Tongue (tissue), 2 donors: ENCODE results near the gene MPC1. TPM values are rescaled to one million over a fixed set of nuclear protein-coding genes. Genes with fewer than 3 reads are reported as not detected.
"Not testable (repeated sequence)": the region's sequence is repeated elsewhere in the genome, so short reads cannot be mapped to it uniquely, and the experiment has no call there.

Experiments
- DNase-seq: peaks from one replicate; pipeline ENCODE4 v3.0.0-alpha.2; 2015
- total RNA-seq: library from RNA; depleted of rRNA; stranded (reverse); fragments of >200 nt; gene quantifications from one replicate; pipeline ENCODE4 v1.2.3, GENCODE V29; 2014

The MPC1 gene
- total RNA-seq, 1 donor from 2014 or later = 109 TPM

DNA sequence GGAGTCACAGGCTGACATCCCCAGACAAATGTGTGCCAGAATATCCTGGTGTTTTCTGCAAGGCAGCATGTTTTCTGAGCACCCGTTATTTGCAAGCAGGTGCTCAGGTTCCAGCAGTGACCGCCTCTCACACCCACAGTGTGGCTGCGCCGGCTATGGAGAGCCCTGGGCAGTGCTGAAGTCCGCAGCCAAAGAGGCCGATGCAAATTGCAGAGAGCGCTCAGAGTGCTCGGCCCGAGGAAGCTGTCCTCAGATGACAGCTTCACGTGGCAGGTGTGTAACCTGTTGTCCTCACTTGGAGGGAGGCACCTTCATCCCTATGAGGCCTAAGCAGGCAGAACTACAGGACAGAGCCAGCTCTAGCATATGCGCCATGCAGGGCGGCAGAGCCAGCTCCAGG, 23.5 kb upstream of the MPC1 start:
- DNase-seq = no peak

DNA sequence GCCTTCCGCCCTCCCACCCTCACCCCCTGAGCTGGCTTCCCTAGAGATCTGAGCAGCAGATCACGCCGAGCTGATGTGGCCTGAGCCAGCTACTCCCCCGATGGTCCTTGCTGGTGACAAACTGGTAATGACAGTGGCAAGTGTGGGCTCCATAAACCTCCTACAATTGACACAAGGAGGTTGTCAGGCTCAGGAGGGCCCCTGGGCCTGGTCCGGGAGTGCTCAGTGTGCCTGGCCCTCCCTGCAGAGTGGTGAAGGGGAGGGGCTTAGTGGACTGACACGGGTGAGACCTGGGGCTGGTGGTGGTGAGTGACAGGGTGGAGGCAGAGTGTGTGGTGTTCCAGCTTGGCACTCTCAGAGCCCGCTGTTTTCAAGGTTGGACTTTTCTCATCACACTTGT, 22.6 kb upstream of the MPC1 start:
- DNase-seq = no peak

DNA sequence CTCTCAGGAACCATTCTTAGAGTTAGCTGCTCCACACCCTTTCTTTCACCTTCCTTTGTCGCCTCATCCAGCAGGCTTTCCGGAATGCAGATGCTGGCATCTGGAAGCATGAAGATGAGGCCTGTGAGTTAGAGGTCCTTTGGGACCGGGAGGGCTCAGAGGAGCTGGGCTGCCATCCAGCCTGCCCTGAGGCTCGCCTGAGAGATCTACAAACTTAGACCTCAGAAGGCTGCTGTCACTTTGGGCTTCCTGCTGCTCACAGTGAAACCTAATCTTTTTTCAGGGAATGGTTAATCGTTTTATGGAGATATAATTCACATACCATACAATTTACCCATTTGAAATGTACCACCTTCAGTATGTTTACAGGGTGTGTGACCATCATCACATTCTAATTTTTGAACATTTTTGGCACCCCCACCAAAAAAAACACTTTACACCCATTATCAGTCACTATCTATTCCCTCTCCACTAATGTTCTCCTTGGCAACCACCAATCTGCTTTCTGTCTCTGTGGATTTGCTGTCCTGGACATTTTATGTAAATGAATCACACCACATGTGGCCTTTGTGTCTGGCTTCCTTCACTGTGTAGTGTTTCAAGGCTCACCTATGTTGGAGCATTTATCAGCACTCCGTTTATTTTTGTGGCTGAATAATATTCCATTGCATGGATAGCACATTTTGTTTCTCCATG, 20.0 kb upstream of the MPC1 start:
- DNase-seq = peak; percentile 11

DNA sequence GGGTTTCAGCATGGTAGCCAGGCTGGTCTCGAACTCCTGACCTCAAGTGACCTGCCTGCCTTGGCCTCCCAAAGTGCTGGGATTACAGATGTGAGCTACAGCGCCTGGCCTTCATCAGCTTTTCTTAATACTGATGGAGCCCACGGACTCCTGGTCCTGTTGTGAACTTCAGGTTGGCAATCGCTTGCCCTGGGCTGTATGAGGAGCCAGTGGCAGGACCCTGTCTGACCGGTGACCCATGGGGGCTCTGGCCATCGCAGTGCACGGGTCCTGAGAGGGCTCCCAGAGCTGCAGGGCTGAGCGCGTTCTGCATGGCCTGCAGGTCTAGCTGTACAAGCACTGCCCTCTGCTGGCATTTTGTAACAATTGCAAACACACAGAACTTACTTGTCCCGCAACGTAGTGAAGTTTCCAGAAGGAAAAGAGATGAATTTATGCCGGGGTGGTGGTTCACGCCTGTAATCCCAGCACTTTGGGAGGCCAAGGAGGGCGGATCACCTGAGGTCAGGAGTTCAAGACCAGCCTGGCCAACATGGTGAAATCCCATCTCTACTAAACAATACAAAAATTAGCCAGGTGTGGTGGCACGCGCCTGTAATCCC, 18.0 kb upstream of the MPC1 start:
- DNase-seq = peak; percentile 82

DNA sequence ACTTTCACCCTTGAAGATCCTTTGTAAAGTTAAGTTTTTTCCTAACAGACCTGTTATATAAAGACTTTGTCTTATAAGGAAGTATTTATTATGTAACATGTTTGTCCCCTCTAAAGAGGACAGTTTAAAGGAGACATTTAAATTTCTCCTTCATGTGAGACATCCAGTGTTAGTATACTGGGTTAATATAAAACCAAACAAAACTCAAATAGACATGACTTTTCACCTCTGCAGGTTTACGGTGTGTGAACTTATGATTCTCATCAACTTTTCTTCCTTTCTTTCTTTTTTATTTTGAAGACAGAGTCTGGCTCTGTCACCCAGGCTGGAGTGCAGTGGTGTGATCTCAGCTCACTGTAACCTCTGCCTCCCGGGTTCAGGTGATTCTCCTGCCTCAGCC, 17.4 kb upstream of the MPC1 start:
- no peak for DNase-seq

DNA sequence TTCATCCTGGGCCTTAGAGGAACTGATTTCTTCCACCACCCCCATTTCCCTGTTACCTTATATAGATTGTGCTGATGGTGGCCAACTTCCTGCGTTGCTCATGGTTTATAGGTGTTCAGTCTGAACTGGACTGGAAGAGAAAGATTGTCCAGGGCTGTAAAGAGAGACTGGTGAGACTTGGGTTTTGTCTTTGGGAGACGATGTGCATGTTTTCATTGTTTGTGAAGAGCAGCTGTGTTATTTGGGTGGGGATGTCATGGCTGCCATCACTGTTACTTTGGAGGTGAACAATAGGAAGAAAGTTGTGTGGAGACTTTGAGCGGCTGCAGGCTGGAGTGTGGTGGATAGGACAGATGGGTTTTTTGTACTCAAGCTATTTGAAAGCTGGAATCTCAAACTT, 15.6 kb upstream of the MPC1 start:
- no peak for DNase-seq

DNA sequence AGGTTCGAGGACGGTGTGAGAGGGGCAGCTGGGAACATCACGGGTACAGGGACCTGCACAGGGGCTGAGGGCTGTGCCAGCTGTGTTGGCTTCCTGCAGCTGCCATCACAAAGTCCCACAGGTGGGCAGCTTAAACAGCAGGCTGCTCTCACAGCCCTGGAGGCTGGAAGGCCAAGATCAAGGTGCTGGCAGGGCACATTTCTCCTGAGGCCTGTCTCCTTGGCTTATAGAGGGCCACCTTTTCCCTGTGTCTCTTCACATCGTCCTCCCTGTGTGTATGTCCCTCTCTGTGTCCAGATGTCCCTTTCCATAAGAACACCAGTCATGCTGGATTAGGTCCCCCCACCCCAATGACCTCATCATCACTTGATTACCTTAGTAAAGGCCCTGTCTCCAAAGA, 15.1 kb upstream of the MPC1 start:
- DNase-seq = no peak

DNA sequence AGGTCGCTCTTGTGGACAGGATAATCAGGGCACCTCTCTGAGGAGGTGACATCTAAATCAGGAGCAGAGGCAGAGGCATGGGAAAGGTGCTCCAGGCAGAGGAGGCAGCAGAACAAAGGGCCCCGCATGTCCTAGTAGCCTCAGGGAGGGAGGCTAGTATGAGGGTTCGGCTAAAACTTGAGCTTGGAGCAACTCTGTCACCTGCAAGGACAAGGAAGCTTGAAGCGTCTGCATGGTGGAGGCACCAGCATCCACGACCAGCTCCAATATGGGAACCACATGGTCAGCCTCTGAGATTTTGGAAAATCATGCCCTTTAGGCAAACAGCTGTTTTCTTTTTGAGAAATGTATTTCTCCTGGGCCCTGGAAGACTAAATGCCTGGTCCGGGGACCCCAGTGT, 13.0 kb upstream of the MPC1 start:
- no peak for DNase-seq

DNA sequence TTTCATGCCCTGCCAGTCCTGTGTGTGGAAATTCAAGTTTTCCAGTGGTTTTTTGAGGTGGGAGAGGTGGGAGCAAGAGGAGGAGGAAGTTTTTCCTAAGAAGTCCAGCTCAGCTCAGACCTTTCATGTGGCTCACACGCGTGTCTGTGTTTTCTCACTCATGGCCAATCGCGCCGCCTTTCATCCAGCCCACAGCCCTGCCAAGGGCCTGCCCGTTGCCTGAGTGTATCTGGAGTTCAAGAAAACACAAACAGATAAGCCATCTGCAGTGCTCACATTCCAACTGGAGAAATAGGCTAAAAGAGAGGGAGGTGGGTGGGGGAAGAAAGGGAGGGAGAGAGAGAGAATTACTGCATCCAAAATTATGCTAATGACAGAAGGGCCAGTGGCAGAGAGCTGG, 12.6 kb upstream of the MPC1 start:
- DNase-seq = no peak

DNA sequence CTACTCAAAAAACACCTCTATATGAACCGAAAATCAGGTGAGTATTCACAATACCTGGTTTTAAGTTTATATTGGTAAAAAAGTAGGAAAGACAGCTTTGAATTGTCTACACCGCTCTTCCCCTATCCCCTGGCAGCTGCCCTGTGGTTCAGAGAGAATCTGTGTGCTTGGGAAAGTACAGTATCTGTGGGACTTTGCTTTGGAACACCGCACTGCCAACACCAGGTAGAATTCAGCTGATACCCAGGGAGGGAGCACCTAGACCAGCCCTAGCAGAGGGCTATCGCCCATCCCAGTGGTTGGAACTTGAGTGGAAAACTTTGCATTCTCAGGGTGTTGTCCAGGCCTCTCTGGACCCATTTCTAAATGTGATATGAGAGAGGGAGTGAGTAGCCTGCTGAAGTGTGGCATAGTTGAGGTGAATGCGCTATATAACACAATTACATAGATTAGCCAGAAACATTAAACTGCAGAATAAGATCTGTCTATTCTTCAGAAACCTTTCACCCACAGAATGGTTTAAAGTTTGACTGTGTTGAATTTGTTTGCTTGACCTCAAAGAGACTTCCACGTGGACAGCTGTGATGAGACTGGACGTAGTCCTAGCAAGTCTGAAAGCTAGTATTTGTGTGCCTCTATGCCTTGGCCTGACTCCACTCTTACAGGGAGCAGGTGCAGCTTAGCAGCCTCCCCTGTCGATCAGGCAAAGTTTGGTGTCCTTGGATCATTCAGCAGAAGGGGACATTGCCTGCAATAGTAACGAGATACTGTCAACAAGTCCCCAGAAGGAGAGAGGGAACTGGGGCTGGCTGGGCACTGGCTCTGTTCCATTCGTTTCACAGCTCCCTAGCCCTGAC, 11.5 kb upstream of the MPC1 start:
- peak; percentile 73 for DNase-seq

DNA sequence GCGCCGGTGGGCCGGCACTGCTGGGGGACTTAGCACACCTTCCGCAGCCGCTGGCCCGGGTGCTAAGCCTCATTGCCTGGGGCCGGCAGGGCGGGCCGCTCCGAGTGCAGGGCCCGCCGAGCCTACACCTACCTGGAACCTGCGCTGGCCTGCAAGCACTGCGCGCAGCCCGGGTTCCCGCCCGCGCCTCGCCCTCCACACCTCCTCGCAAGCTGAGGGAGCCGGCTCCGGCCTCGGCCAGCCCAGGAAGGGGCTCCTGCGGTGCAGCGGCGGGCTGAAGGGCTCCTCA, 10.7 kb upstream of the MPC1 start:
- DNase-seq = no peak

DNA sequence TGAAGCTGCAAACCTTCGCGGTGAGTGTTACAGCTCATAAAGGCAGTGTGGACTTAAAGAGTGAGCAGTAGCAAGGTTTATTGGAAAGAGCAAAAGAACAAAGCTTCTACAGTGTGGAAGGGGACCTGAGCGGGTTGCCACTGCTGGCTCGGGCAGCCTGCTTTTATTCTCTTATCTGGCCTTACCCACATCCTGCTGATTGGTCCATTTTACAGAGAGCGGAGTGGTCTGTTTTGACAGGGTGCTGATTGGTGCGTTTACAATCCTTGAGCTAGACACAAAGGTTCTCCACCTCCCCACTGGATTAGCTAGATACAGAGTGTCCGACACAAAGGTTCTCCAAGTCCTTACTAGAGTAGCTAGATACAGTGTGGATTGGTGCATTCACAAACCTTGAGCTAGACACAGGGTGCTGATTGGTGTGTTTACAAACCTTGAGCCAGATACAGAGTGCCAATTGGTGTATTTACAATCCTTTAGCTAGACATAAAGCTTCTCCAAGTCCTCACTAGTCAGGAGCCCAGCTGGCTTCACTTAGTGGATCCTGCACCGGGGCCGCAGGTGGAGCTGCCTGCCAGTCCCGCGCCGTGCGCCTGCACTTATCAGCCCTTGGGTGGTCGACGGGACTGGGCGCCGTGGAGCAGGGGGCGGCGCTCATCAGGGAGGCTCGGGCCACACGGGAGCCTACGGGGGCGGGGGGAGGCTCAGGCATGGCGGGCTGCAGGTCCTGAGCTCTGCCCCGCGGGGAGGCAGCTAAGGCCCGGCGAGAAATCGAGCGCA, 10.2 kb upstream of the MPC1 start:
- not testable (repeated sequence) for DNase-seq

DNA sequence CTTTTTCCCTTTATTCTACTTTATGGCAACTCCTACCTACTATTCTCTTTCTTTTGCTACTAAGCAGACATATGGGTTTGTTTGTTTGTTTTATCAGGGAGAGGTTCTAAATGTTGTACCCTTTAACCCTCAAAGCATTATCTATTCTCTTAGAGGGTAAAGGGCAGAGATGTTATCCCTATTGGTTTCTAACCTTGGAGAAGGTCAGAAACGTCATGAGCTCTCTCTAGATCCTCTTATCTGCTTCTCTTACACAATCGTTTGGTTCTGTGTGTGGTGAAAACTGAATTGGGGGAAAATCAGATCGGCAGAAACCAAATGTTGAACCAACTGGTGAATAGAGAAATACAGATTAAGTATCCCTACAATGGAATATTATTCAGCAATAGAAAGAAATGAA, 6.4 kb upstream of the MPC1 start:
- no peak for DNase-seq

DNA sequence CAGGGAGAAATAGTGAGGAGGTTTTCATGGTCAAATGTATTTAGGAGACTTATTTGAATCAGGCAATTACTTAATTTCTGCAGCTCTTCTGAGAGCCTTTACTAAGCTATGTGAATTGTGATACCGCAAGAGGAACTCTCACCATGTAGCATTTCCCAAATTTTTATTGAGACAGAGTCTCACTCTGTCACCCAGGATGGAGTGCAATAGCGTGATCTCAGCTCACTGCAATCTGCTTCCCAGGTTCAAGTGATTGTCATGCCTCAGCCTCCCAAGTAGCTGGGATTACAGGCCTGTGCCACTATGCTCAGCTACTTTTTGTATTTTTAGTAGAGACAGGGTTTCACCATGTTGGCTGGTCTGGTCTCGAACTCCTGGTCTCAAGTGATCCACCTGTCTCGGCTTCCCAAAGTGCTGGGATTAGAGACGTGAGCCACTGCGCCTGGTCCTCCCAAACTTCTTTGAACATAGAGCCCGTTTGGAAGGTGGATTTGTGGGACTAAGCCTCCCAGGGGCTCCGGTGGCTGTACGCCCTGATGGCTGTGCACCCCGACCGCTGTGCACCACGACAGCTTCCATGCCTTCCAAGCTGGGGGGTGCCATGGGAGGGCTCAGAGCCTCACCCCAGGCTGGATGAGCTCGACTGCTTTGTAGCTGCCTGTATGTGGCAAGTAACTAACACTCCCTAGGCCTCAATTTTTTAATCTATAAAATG, 5.7 kb upstream of the MPC1 start:
- no peak for DNase-seq

DNA sequence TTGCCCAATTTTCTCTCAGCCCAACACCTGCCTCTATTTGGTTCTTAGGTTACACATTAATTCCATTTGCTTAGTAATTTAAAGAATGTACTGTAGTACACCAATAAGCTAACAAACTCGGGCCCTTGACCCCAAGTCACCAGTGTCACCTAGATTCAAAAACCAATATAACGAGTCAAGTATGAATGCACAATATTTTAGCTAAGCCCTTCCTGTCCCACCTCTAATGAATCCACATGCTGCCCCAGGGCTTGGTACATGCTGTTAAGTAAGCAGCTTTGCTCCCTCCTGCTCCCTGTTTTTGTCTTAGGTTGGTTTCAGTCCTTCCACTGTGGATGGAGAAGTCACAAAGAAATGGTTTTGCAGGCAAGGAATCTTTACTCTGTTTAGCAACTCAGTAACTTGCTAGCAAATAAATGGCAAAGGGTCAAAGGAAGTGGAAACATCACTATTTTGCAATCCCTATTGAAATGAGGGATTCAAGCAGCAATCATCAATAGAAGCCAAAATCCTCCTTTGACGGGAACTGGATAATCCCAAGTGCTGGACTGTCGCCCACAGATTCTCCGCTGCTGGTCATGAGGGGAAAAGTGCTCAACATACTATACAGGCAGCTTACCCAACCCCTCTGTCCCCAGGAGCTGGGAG, 5.0 kb upstream of the MPC1 start:
- no peak for DNase-seq

DNA sequence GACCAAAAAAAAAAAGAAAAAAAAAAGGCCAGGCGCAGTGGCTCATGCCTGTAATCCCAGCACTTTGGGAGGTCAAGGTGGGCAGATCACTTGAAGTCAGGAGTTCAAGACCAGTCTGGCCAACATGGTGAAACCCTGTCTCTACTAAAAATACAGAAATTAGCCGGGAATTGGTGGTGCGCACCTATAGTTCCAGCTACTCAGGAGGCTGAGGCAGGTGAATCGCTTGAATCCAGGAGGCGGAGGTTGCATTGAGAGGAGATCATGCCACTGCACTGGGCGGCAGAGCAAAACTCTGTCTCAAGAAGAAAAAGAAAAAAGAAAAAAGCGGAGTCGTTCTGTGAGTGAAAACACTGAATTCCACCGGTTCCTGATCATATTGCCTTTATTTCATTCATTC, 4.4 kb upstream of the MPC1 start:
- DNase-seq = not testable (repeated sequence)

DNA sequence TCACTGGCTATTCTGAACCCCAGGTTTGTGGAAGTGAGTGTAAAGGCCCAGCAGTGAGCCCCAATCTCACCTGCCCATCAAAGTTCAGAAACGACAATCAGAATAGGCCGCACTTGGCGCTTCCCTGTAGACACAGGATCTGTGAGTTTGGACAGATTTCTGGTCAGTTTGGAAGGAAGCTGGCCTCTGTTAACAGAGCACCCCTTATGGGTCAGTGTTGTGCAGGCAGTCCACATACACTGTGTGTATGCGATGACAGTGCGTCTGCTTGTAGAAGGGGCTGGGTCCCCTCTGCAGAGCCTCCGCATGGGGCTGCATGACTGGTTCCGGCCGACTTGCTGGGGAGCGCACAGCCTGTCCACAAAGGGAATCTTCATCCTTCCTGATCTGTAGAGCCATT, 3.4 kb upstream of the MPC1 start:
- DNase-seq = no peak

DNA sequence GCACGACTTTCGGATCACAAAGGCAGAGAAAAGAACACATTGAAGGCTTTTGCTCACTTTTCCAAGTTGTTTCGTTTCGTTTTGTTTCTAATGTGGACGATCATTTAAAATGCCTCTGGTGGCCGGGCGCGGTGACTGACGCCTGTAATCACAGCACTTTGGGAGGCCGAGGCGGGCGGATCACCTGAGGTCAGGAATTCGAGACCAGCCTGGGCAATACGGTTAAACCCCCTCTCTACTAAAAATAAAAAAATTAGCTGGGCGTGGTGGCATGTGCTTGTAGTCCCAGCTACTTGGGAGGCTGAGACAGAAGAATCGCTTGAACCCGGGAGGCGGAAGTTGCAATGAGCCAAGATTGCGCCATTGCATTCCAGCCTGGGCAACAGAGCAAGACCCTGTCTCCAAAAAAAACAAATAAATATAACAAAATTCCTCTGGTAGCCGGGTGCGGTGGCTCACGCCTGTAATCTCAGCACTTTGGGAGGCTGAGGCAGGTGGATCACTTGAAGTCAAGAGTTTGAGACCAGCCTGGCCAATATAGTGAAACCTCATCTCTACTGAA, 1.1 kb upstream of the MPC1 start:
- DNase-seq = not testable (repeated sequence)

DNA sequence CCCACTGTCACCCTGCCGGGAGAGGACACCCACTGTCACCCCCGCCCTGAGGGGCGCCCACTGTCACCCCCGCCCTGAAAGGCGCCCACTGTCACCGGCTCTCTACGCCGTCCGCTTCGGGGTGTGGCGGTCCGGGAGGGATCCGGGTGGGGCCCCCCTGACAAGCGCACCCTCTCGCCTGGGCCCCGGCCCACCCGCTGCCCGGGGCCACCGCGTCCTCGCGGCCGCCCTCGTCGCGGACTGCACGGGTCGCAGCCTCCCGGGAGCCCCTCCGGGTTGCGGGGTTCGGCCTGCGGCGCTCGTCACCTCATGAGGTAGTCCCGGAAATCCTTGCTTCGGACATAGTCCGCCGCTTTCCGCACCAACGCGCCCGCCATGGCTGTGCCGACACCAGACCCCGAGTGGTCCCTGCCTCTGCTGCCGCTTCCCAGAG, 224 bp downstream of the MPC1 start:
- DNase-seq = no peak

DNA sequence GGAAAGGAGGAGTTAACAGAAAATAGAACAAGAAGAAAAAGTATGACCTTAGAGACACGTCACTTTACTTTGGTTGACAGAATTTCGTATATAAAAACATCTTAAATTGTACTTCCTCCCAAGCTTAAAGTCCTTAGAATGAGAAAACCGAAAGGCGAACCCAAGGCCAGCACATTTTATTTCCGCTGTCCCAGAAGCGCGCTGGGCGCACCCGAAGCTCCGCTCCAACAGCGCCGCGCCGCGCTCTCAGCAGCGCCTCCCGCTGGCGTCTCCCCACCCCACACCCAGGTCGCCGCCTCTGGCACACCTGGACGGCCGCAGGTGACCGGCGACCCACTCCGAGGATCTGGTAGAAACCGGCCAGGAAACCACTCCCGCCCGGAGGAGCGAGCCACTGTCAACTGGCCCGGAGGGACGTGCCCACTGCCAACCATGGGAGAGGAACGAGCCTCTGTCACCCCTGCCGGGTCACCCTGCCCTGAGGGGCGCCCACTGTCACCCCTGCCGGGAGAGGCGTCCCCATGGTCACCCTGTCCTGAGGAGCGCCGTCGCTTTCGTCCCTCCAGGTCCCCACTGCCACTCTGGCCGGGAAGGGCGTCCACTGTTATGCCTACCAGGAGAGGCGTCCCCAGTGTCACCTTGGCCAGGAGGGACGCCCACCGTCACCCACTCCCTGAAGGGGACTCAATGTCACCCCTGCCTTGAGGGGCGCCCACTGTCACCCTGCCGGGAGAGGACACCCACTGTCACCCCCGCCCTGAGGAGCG, 824 bp downstream of the MPC1 start:
- DNase-seq = peak; percentile 65

DNA sequence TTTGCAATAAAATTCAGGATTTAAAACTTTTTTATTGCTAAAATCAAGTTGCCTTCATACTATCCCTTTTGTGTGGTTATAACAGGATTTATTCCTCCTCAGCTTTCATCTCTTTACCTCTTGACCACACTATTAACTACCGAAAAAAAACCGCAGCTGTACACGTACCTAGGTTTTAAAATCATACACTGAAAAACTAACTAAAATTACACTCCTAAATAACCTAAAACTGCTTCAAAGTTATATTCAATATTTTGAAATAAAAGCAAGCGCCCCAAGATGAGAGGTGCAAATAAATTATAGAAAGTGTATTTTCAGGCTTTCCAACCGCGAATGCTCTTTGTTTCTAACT, 1.4 kb downstream of the MPC1 start:
- no peak for DNase-seq
